Neural cell (in vitro differentiated cells): Measurements from ENCODE around the gene UTS2.

Source experiments
- CTCF ChIP-seq: fragments of 450-650 bp; IDR thresholded peaks from 2 replicates; pipeline ENCODE4 v1.5.1; 2014; ENCODE audit warnings: antibody characterized with exemption, mild to moderate bottlenecking, moderate library complexity; ENCODE audit not compliant: poor library complexity, severe bottlenecking
- POLR2AphosphoS5 ChIP-seq: IDR thresholded peaks from 2 replicates; pipeline ENCODE4 v1.6.1; 2012

DNA sequence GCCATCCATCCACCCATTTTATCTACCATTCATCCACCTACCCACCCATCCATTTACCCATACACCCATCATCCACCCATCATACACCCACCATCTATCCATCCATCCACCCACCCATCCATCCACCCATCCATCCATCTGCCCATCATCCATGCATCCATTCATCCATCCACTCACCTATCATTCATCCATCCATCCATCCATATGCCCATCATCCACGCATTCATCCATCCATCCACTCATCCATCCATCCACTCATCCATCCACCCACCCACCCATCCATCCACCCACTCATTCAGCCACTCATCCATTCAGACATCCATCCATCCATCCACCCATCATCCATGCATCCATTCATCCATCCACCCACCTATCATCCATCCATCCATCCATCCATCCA is 31.9 kb upstream of the UTS2 start:
- TF ChIP-seq CTCF (no peak), POLR2AphosphoS5 (no peak)
